HG03064 (cell line): ENCODE measurements around the gene TNFAIP2.
"Not testable (repeated sequence)": the region's sequence is repeated elsewhere in the genome, so short reads cannot be mapped to it uniquely, and the experiment has no call there.

Source experiments
- ATAC-seq: cut with Tn5 transposase; IDR thresholded peaks from one replicate; pipeline ENCODE4 v1.9.1; 2021; ENCODE audit warnings: low read depth; ENCODE audit not compliant: unreplicated experiment

Gene TNFAIP2

GRCh38 chr14:103149351-103150237 is 26.3 kb downstream of the TNFAIP2 start:
- no peak for ATAC-seq

GRCh38 chr14:103151270-103151945 is 28.1 kb downstream of the TNFAIP2 start:
- ATAC-seq, result no peak

GRCh38 chr14:103155010-103155409 is 31.7 kb downstream of the TNFAIP2 start:
- ATAC-seq, result no peak

GRCh38 chr14:103155416-103155815 is 32.2 kb downstream of the TNFAIP2 start:
- ATAC-seq, result not testable (repeated sequence)

GRCh38 chr14:103155826-103156394 is 32.6 kb downstream of the TNFAIP2 start:
- ATAC-seq, result no peak

GRCh38 chr14:103156651-103157378 is 33.6 kb downstream of the TNFAIP2 start:
- no peak for ATAC-seq

GRCh38 chr14:103157969-103158368 is 34.7 kb downstream of the TNFAIP2 start:
- ATAC-seq, result no peak

GRCh38 chr14:103158688-103159087 is 35.4 kb downstream of the TNFAIP2 start:
- ATAC-seq, result no peak

- ATAC-seq, result no peak
Measured at GRCh38 chr14:103160321-103161053, 37.2 kb downstream of the TNFAIP2 start.

- ATAC-seq, result no peak
Measured at GRCh38 chr14:103161054-103161397, 37.8 kb downstream of the TNFAIP2 start.

GRCh38 chr14:103163199-103163598 is 39.9 kb downstream of the TNFAIP2 start:
- ATAC-seq, result no peak

- ATAC-seq, result no peak
Measured at GRCh38 chr14:103164006-103164405, 40.7 kb downstream of the TNFAIP2 start.

- no peak for ATAC-seq
Measured at GRCh38 chr14:103164779-103165178, 41.5 kb downstream of the TNFAIP2 start.

GRCh38 chr14:103165323-103165722 is 42.1 kb downstream of the TNFAIP2 start:
- no peak for ATAC-seq

GRCh38 chr14:103169954-103170353 is 46.7 kb downstream of the TNFAIP2 start:
- no peak for ATAC-seq

GRCh38 chr14:103171206-103171605 is 47.9 kb downstream of the TNFAIP2 start:
- ATAC-seq, result not testable (repeated sequence)

GRCh38 chr14:103172921-103173320 is 49.7 kb downstream of the TNFAIP2 start:
- no peak for ATAC-seq

GRCh38 chr14:103173887-103174286 is 50.6 kb downstream of the TNFAIP2 start:
- not testable (repeated sequence) for ATAC-seq

- ATAC-seq, result not testable (repeated sequence)
Measured at GRCh38 chr14:103176176-103176575, 52.9 kb downstream of the TNFAIP2 start.

GRCh38 chr14:103177376-103177775 is 54.1 kb downstream of the TNFAIP2 start:
- ATAC-seq, result no peak
